HCT116 (cell line): ENCODE data around the gene MINDY4B. TPM values are rescaled to one million over a fixed set of nuclear protein-coding genes. Genes with fewer than 3 reads are reported as not detected.
"Not testable (repeated sequence)": the region's sequence is repeated elsewhere in the genome, so short reads cannot be mapped to it uniquely, and the experiment has no call there.

Experiments used
- ATAC-seq: fragments of 200-7000 bp; cut with Tn5 transposase; 2 replicates; pipeline ENCODE4 v1.9.1; 2020; ENCODE audit warnings: mild to moderate bottlenecking, moderate library complexity
- BruUV-seq: library from RNA; stranded (reverse); fragments of 400-500 nt; replicated peaks from 2 replicates; lab custom pipeline; 2021; lab: Mats Ljungman, UMichigan
- CTCF ChIA-PET: fragments of 300-600 bp; sonication (Branson Sonifier 250); formaldehyde crosslinking; loops from one replicate; lab custom pipeline; 2021; ENCODE audit warnings: antibody characterized with exemption; lab: Charles Lee
- POLR2A ChIA-PET: fragments of 300-600, 350-600 bp; sonication (Branson Sonifier 250); formaldehyde crosslinking; loops from one replicate; lab custom pipeline; 2021; ENCODE audit warnings: antibody characterized with exemption; lab: Charles Lee
- RAD21 ChIA-PET, 2 experiments: fragments of 300-600 bp; sonication (Branson Sonifier 250); formaldehyde crosslinking; loops; one replicate each; lab custom pipeline; 2023; ENCODE audit warnings: low total read pairs in 2 of 2; ENCODE audit not compliant: uncharacterized antibody in 2 of 2, unreplicated experiment in 2 of 2, low non-redundant PET in 1 of 2; lab: Charles Lee
- DNase-seq: peaks from one replicate; pipeline ENCODE4 v3.0.0-alpha.2; 2010; ENCODE audit warnings: low read depth, low spot score
- H2AFZ ChIP-seq: fragments of 200-600 bp; shearing (Covaris generic), sonication (generic); 2 replicates; pipeline ENCODE4 v1.6.1; 2017; ENCODE audit warnings: low read depth, mixed run types, mixed read lengths, antibody characterized with exemption, low read length; ENCODE audit not compliant: poor library complexity, severe bottlenecking
- H3K27ac ChIP-seq: 2 replicates; pipeline ENCODE4 v1.5.1; 2012; ENCODE audit warnings: low read depth, low read length
- H3K27me3 ChIP-seq: fragments of 200-600 bp; sonication (generic); 2 replicates; pipeline ENCODE4 v1.6.1; 2016; ENCODE audit warnings: mixed run types, low read length, mixed read lengths; ENCODE audit not compliant: insufficient read depth
- H3K36me3 ChIP-seq, 2 experiments: fragments of 200-500 bp in 1 of 2; fragments of 200-600 bp in 1 of 2; sonication (Bioruptor generic) in 1 of 2; sonication (generic) in 1 of 2; 2 replicates each; pipeline versions ENCODE4 v1.5.1 to v1.6.1; 2014 to 2016; ENCODE audit warnings: low read length in 2 of 2, inconsistent platforms in 1 of 2, mixed read lengths in 1 of 2, mixed run types in 1 of 2; ENCODE audit not compliant: insufficient read depth in 2 of 2, control insufficient read depth in 1 of 2
- H3K4me1 ChIP-seq, 2 experiments: fragments of 200-600 bp in 1 of 2; sonication (generic) in 1 of 2; 2 replicates each; pipeline versions ENCODE4 v1.5.1 to v1.6.1; 2012 to 2017; ENCODE audit warnings: low read length in 2 of 2, inconsistent platforms in 1 of 2, mild to moderate bottlenecking in 1 of 2, mixed read lengths in 1 of 2, mixed run types in 1 of 2, moderate library complexity in 1 of 2; ENCODE audit not compliant: insufficient read depth in 2 of 2, control insufficient read depth in 1 of 2
- H3K4me2 ChIP-seq: fragments of 200-600 bp; sonication (generic); 2 replicates; pipeline ENCODE4 v1.6.1; 2017; ENCODE audit warnings: mixed run types, low read length, mixed read lengths
- H3K4me3 ChIP-seq, 2 experiments: fragments of 200-600 bp in 1 of 2; sonication (generic) in 1 of 2; replicated peaks in 1 of 2; 2 replicates each; pipeline ENCODE4 v1.5.1; 2011 to 2016; ENCODE audit warnings: low read length in 2 of 2, control low read depth in 1 of 2, low read depth in 1 of 2, mild to moderate bottlenecking in 1 of 2, mixed read lengths in 1 of 2, mixed run types in 1 of 2
- H3K79me2 ChIP-seq: fragments of 200-600 bp; sonication (generic); 2 replicates; pipeline ENCODE4 v1.6.1; 2017; ENCODE audit warnings: mild to moderate bottlenecking, mixed run types, low read length, moderate library complexity, mixed read lengths; ENCODE audit not compliant: insufficient read depth
- H3K9ac ChIP-seq: fragments of 200-600 bp; sonication (generic); 2 replicates; pipeline ENCODE4 v1.6.1; 2016; ENCODE audit warnings: low read length, mixed read lengths
- H3K9me2 ChIP-seq: fragments of 200-600 bp; sonication (generic), shearing (Covaris generic); 2 replicates; pipeline ENCODE4 v1.6.1; 2017; ENCODE audit warnings: mixed run types, mild to moderate bottlenecking, moderate library complexity; ENCODE audit not compliant: insufficient read depth
- H3K9me3 ChIP-seq, 2 experiments: fragments of 200-500 bp in 1 of 2; fragments of 200-600 bp in 1 of 2; sonication (Bioruptor generic) in 1 of 2; sonication (generic) in 1 of 2; 2 replicates each; pipeline ENCODE4 v1.6.1; 2014 to 2017; ENCODE audit warnings: low read length in 2 of 2, mixed read lengths in 2 of 2, inconsistent platforms in 1 of 2, low read depth in 1 of 2, mild to moderate bottlenecking in 1 of 2, mixed run types in 1 of 2, moderate library complexity in 1 of 2; ENCODE audit not compliant: control insufficient read depth in 1 of 2, insufficient read depth in 1 of 2
- H4K20me1 ChIP-seq: fragments of 200-600 bp; sonication (generic), shearing (Covaris generic); 2 replicates; pipeline ENCODE4 v1.6.1; 2017; ENCODE audit warnings: mixed run types, mild to moderate bottlenecking, moderate library complexity; ENCODE audit not compliant: insufficient read depth
- CBX3 ChIP-seq: IDR thresholded peaks from 2 replicates; pipeline ENCODE4 v1.6.1; 2012; ENCODE audit warnings: low read depth
- EGR1 ChIP-seq: IDR thresholded peaks from 2 replicates; pipeline ENCODE4 v1.6.1; 2012; ENCODE audit warnings: low read depth
- intact Hi-C: fragments of 100-400 bp; cut with micrococcal nuclease; formaldehyde crosslinking; loops from 2 replicates; pipeline ENCODE4 v1.10.0; 2022
- total RNA-seq: library from RNA; stranded (reverse); gene quantifications from one replicate; pipeline ENCODE4 v1.2.1, GENCODE V29; 2021; ENCODE audit not compliant: unreplicated experiment
- TF ChIP-seq, protein P1 (sequence below): IDR thresholded peaks from 2 replicates; pipeline ENCODE4 v1.6.1; 2012; ENCODE audit warnings: low read depth

The MINDY4B gene
- total RNA-seq, 1 experiment from 2014 or later: not detected

DNA sequence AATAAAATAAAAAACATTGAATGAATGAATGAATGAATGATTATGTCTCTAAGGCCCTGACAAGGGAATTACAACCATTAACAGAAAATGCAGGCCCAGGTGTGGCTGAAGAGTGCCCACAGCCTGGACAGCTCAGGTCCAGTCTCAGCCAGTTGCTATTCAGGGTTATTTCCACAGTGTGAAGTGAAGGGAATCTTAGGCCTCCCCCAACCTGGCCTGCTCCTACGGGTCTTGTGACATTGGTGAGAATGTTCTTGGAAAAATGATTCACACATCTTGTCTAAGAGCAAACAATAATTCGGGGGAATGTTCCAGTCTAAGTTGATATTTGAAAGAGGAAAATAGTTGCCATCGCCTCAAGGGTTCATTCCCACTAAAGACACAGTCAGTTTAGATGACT lies 37.0 kb downstream of the MINDY4B start:
- peaks cover 0 to 4% of the 10 kb centered on the region in 2 experiments; a peak in 1 of 4 replicates for H3K4me1 ChIP-seq
- ATAC-seq: no peak
- no peaks in the 10 kb centered on the region for H4K20me1 ChIP-seq
- no peak for DNase-seq
- no TSS peak for BruUV-seq
- TF ChIP-seq CBX3 (no peak), EGR1 (no peak)
- TF ChIP-seq, protein P1, sequence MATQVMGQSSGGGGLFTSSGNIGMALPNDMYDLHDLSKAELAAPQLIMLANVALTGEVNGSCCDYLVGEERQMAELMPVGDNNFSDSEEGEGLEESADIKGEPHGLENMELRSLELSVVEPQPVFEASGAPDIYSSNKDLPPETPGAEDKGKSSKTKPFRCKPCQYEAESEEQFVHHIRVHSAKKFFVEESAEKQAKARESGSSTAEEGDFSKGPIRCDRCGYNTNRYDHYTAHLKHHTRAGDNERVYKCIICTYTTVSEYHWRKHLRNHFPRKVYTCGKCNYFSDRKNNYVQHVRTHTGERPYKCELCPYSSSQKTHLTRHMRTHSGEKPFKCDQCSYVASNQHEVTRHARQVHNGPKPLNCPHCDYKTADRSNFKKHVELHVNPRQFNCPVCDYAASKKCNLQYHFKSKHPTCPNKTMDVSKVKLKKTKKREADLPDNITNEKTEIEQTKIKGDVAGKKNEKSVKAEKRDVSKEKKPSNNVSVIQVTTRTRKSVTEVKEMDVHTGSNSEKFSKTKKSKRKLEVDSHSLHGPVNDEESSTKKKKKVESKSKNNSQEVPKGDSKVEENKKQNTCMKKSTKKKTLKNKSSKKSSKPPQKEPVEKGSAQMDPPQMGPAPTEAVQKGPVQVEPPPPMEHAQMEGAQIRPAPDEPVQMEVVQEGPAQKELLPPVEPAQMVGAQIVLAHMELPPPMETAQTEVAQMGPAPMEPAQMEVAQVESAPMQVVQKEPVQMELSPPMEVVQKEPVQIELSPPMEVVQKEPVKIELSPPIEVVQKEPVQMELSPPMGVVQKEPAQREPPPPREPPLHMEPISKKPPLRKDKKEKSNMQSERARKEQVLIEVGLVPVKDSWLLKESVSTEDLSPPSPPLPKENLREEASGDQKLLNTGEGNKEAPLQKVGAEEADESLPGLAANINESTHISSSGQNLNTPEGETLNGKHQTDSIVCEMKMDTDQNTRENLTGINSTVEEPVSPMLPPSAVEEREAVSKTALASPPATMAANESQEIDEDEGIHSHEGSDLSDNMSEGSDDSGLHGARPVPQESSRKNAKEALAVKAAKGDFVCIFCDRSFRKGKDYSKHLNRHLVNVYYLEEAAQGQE: no peak
- H3K9ac ChIP-seq: no peak overlapping the region
- H3K27me3 ChIP-seq: no peaks in the 10 kb centered on the region
- ChIA-PET POLR2A (no interaction called here), CTCF (no interaction called here), RAD21 (no interaction called here)
- H3K36me3 ChIP-seq: no peaks in the 10 kb centered on the region
- no peaks in the 10 kb centered on the region for H3K9me2 ChIP-seq
- H3K9me3 ChIP-seq: no peaks in the 10 kb centered on the region
- no peak overlapping the region for H3K4me3 ChIP-seq
- no peak overlapping the region for H2AFZ ChIP-seq
- H3K4me2 ChIP-seq: no peak overlapping the region
- no peak overlapping the region for H3K27ac ChIP-seq
- intact Hi-C loops: loop anchor here (5.0 kb wide), 3 partner anchors 276 to 341 kb away; no protein-coding TSS in a partner anchor
- no peaks in the 10 kb centered on the region for H3K79me2 ChIP-seq

GRCh38 chr3:150867434-150867833 lies 37.8 kb downstream of the MINDY4B start:
- ChIA-PET POLR2A (no interaction called here), CTCF (no interaction called here), RAD21 (no interaction called here)
- TF ChIP-seq, protein P1: no peak
- no peaks in the 10 kb centered on the region for H3K9me3 ChIP-seq
- H3K9ac ChIP-seq: no peak overlapping the region
- no peak overlapping the region for H3K27ac ChIP-seq
- H3K4me1 ChIP-seq: peaks cover 0 to 4% of the 10 kb centered on the region in 2 experiments; a peak in 1 of 4 replicates
- no peaks in the 10 kb centered on the region for H4K20me1 ChIP-seq
- intact Hi-C loops: loop anchor here (5.0 kb wide), 3 partner anchors 275 to 340 kb away; no protein-coding TSS in a partner anchor
- no peak overlapping the region for H2AFZ ChIP-seq
- DNase-seq (no peak), ATAC-seq (no peak)
- H3K79me2 ChIP-seq: no peaks in the 10 kb centered on the region
- no peak overlapping the region for H3K4me2 ChIP-seq
- no peaks in the 10 kb centered on the region for H3K36me3 ChIP-seq
- BruUV-seq: no TSS peak
- no peaks in the 10 kb centered on the region for H3K9me2 ChIP-seq
- H3K4me3 ChIP-seq: no peak overlapping the region
- no peaks in the 10 kb centered on the region for H3K27me3 ChIP-seq

GRCh38 chr3:150863921-150864320 lies 41.3 kb downstream of the MINDY4B start:
- H3K9me2 ChIP-seq, POLR2A ChIA-PET, H3K27ac ChIP-seq, intact Hi-C loops, H3K4me3 ChIP-seq, H3K9me3 ChIP-seq, H4K20me1 ChIP-seq, H3K27me3 ChIP-seq, ATAC-seq, H2AFZ ChIP-seq, H3K4me2 ChIP-seq, H3K36me3 ChIP-seq, H3K9ac ChIP-seq, BruUV-seq, DNase-seq, H3K4me1 ChIP-seq, H3K79me2 ChIP-seq: not testable (repeated sequence)
- CTCF ChIA-PET: interaction anchor here (0.8 kb wide), 1 partner anchor 76 kb away, joined by 4 read pairs; no protein-coding TSS in a partner anchor
- RAD21 ChIA-PET: interaction anchor here (1.2 to 1.3 kb wide), 3 partner anchors 76 to 142 kb away, joined by 4 to 8 read pairs (median 5); no protein-coding TSS in a partner anchor
